K562 (cell line): ENCODE measurements around the gene NR2F6. TPM values are rescaled to one million over a fixed set of nuclear protein-coding genes. Genes with fewer than 3 reads are reported as not detected.

Experiments used
- BMI1 ChIP-seq: fragments of 150-350 bp; IDR thresholded peaks from 2 replicates; pipeline ENCODE4 v1.6.1; 2014; ENCODE audit warnings: low read length
- E4F1 ChIP-seq: fragments of 250-450 bp; sonication (Bioruptor Pico); IDR thresholded peaks from 2 replicates; pipeline ENCODE4 v1.5.0; 2021; ENCODE audit warnings: mild to moderate bottlenecking, borderline replicate concordance
- ESRRA ChIP-seq: fragments of 450-650 bp; IDR thresholded peaks from 2 replicates; pipeline ENCODE4 v1.6.1; 2014; ENCODE audit warnings: low read depth, mild to moderate bottlenecking, moderate library complexity, borderline replicate concordance
- FOXA3 ChIP-seq, 2 experiments: fragments of 450-650 bp in 1 of 2; sonication (generic) in 1 of 2; formaldehyde crosslinking; IDR thresholded peaks in 1 of 2; conservative IDR thresholded peaks in 1 of 2; 2 replicates each; pipeline versions ENCODE4 v1.4.0 to v1.8.0; 2020 to 2022; ENCODE audit warnings: mild to moderate bottlenecking in 2 of 2, missing genetic modification reagents in 1 of 2
- GABPB1 ChIP-seq: sonication (generic); formaldehyde crosslinking; IDR thresholded peaks from 2 replicates; pipeline ENCODE4 v1.8.0; 2022; ENCODE audit warnings: mild to moderate bottlenecking, missing genetic modification reagents
- GMEB1 ChIP-seq: fragments of 250-450 bp; sonication (Bioruptor Pico); IDR thresholded peaks from 2 replicates; pipeline ENCODE4 v1.4.0; 2020; ENCODE audit warnings: mild to moderate bottlenecking
- HMGN3 ChIP-seq: IDR thresholded peaks from 2 replicates; pipeline ENCODE4 v1.6.1; 2011; ENCODE audit warnings: borderline replicate concordance, low read depth, mild to moderate bottlenecking, mixed read lengths, low read length; ENCODE audit not compliant: insufficient read length; ENCODE audit errors: extremely low read depth
- HNRNPLL ChIP-seq: fragments of 200-400 bp; formaldehyde crosslinking; IDR thresholded peaks from 2 replicates; pipeline ENCODE4 v1.6.1; 2017; ENCODE audit warnings: low read length, low read depth, mild to moderate bottlenecking; ENCODE audit not compliant: poor library complexity, severe bottlenecking
- POLR2G ChIP-seq: fragments of 200-400 bp; formaldehyde crosslinking; IDR thresholded peaks from 2 replicates; pipeline ENCODE4 v1.6.1; 2017; ENCODE audit warnings: low read depth, mild to moderate bottlenecking, antibody characterized with exemption, low read length, moderate library complexity
- RAD21 ChIP-seq, 2 experiments: fragments of 250-450 bp in 1 of 2; fragments of 450-650 bp in 1 of 2; sonication (Bioruptor Pico) in 1 of 2; formaldehyde crosslinking in 1 of 2; IDR thresholded peaks in 1 of 2; conservative IDR thresholded peaks in 1 of 2; 2 replicates each; pipeline versions ENCODE4 v1.4.0 to v1.8.0; 2020 to 2022; ENCODE audit warnings: mild to moderate bottlenecking in 2 of 2, moderate library complexity in 1 of 2
- RFX5 ChIP-seq: IDR thresholded peaks from 2 replicates; pipeline ENCODE4 v1.6.1; 2011; ENCODE audit warnings: low read depth, mild to moderate bottlenecking, improper control_type of control experiment, low read length
- THAP12 ChIP-seq: fragments of 250-450 bp; sonication (Bioruptor Pico); IDR thresholded peaks from 2 replicates; pipeline ENCODE4 v1.9.0; 2021; ENCODE audit warnings: mild to moderate bottlenecking, inconsistent platforms
- ZBTB1 ChIP-seq: sonication (generic); formaldehyde crosslinking; IDR thresholded peaks from 2 replicates; pipeline ENCODE4 v1.8.1; 2023; ENCODE audit warnings: missing genetic modification reagents, low read depth, mild to moderate bottlenecking, borderline replicate concordance
- ZBTB17 ChIP-seq: fragments of 450-650 bp; formaldehyde crosslinking; IDR thresholded peaks from 2 replicates; pipeline ENCODE4 v1.4.0; 2020; ENCODE audit warnings: mild to moderate bottlenecking
- polyA plus RNA-seq, 8 experiments: library from polyadenylated mRNA; depleted of rRNA in 4 of 8; stranded (reverse) in 5 of 8; unstranded in 3 of 8; fragments of >200 nt; fragmentation: Nextera tagmentation in 2 of 8; fragmentation: Illumina TruSeq in 1 of 8; extraction: Ambion mirVana in 2 of 8; extraction: Trizol in 1 of 8; gene quantifications; 2 replicates each; pipeline versions ENCODE4 v1.2.1 to v1.2.3, GENCODE V29; 2011 to 2014; ENCODE audit warnings: inconsistent platforms in 1 of 8, missing spikeins in 1 of 8
- total RNA-seq, 7 experiments: library from RNA; depleted of rRNA in 6 of 7; stranded (reverse); fragments of >200 nt in 6 of 7; fragmentation: Illumina TruSeq in 2 of 7; extraction: Trizol in 2 of 7; gene quantifications; 2 replicates each; pipeline versions ENCODE4 v1.2.1 to v1.2.3, GENCODE V29; 2011 to 2021; ENCODE audit warnings: low replicate concordance in 1 of 7
- TF ChIP-seq, protein P1 (sequence below): conservative IDR thresholded peaks from 2 replicates; pipeline ENCODE4 v1.6.1; 2011; ENCODE audit warnings: low read depth, mild to moderate bottlenecking, low read length; ENCODE audit not compliant: control insufficient read depth

Gene NR2F6
- total and polyA plus RNA-seq, 9 of the 15 experiments (the other 6 are each of a cell fraction or from before 2014, with no cell fraction given) = 0.76 to 97.5 (median 18.8) TPM

DNA sequence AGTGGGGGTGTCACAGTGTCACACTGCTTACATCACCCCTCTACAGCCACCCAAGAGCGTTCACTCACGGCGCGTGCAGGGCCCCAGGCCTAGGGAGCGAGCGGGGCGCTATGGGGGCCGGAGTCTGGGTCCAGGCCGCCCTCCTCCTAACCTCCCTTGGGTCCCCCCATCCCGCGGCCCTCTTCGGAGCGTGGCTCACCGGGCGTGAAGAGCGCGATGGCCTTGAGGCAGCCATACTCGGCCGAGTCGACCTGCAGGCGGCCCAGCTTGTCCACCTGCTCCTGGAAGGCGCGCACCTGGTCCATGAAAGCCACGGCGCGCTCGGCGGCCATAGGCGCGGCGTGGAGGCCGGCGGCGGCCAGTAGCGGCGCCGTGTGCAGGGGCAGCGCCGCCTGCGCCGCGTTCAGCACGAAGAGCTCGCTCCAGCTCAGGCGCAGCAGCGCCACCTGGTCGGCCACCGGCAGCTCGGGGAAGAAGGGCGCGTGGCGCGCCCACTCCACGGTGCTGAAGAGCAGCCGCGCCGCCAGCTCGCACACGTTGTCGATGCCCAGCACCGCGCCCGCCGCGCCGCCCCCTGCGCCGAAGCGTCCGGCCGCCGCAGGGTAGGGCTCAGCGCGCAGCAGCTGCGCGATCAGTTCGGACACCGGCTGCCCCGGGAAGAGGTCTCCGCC lies 10.3 kb downstream of the NR2F6 start (continued):
- TF ChIP-seq GABPB1 (CRISPR knock-in tag) (no peak; the same call in 1 of the 2 replicates), THAP12 (CRISPR knock-in tag) (peak; percentile 75), HMGN3 (peak; percentile 90), ESRRA (0 out of 2 replicates have a peak, but pooled peaks have one; percentile 42), BMI1 (no peak; the same call in 1 of the 2 replicates), RAD21 (CRISPR knock-in tag; conservative IDR thresholded peaks at IDR 0.05 in 1 of 2, IDR thresholded peaks at IDR 0.05 in 1 of 2) (peak; percentile 64 to 70), FOXA3 (CRISPR knock-in tag; conservative IDR thresholded peaks at IDR 0.05 in 1 of 2, IDR thresholded peaks at IDR 0.05 in 1 of 2) (peak in 1 of 2 experiments; percentile 63; a peak in 1 of 4 replicates), POLR2G (peak; percentile 82), ZBTB1 (CRISPR knock-in tag) (0 out of 2 replicates have a peak, but pooled peaks have one; percentile 2), E4F1 (CRISPR knock-in tag) (no peak), HNRNPLL (peak; percentile 42), RFX5 (no peak), ZBTB17 (peak; percentile 40; the same call in 1 of the 2 replicates), GMEB1 (peak; percentile 74)
- TF ChIP-seq, protein P1, sequence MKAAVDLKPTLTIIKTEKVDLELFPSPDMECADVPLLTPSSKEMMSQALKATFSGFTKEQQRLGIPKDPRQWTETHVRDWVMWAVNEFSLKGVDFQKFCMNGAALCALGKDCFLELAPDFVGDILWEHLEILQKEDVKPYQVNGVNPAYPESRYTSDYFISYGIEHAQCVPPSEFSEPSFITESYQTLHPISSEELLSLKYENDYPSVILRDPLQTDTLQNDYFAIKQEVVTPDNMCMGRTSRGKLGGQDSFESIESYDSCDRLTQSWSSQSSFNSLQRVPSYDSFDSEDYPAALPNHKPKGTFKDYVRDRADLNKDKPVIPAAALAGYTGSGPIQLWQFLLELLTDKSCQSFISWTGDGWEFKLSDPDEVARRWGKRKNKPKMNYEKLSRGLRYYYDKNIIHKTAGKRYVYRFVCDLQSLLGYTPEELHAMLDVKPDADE = 0 out of 2 replicates have a peak, but pooled peaks have one; percentile 53
